PC-9 (cell line): ENCODE results near the gene RAB40B. TPM values are rescaled to one million over a fixed set of nuclear protein-coding genes. Genes with fewer than 3 reads are reported as not detected.

ENCODE experiments used
- BruUV-seq: library from RNA; stranded (reverse); fragments of 400-500 nt; replicated peaks from 2 replicates; lab custom pipeline; 2021; lab: Mats Ljungman, UMichigan
- CTCF ChIA-PET: fragments of 300-600 bp; sonication (Branson Sonifier 250); formaldehyde crosslinking; loops from one replicate; lab custom pipeline; 2022; ENCODE audit warnings: antibody characterized with exemption; lab: Charles Lee
- POLR2A ChIA-PET: fragments of 300-600 bp; sonication (Branson Sonifier 250); formaldehyde crosslinking; loops from one replicate; lab custom pipeline; 2022; ENCODE audit warnings: antibody characterized with exemption; ENCODE audit not compliant: unreplicated experiment; lab: Charles Lee
- DNase-seq, 2 experiments: peaks; one replicate each; pipeline versions ENCODE4 v3.0.0 to v3.0.0-alpha.2; 2015 to 2022; ENCODE audit warnings: mixed read lengths in 1 of 2
- H2AFZ ChIP-seq: fragments of 200-600 bp; sonication (generic); 2 replicates; pipeline ENCODE4 v1.8.1; 2017; ENCODE audit warnings: antibody characterized with exemption
- H3F3A ChIP-seq: fragments of 200-600 bp; sonication (generic); 2 replicates; pipeline ENCODE4 v1.8.1; 2017; ENCODE audit warnings: antibody characterized with exemption, mild to moderate bottlenecking, low read depth; ENCODE audit not compliant: insufficient read depth
- H3K27ac ChIP-seq: fragments of 200-600 bp; sonication (generic); 2 replicates; pipeline ENCODE4 v1.6.1; 2016; ENCODE audit warnings: mixed run types
- H3K27me3 ChIP-seq: fragments of 200-600 bp; sonication (generic); 2 replicates; pipeline ENCODE4 v1.6.1; 2016; ENCODE audit warnings: low read depth, mixed run types; ENCODE audit not compliant: insufficient read depth
- H3K36me3 ChIP-seq: fragments of 200-600 bp; sonication (generic); 2 replicates; pipeline ENCODE4 v1.6.1; 2016; ENCODE audit warnings: low read depth, mixed run types
- H3K4me1 ChIP-seq: fragments of 200-600 bp; sonication (generic); replicated peaks from 2 replicates; pipeline ENCODE4 v1.6.1; 2016; ENCODE audit warnings: mixed run types; ENCODE audit not compliant: insufficient read depth
- H3K4me2 ChIP-seq: fragments of 200-600 bp; sonication (generic); 2 replicates; pipeline ENCODE4 v1.6.1; 2017; ENCODE audit warnings: mixed run types
- H3K4me3 ChIP-seq: fragments of 200-600 bp; sonication (generic); 2 replicates; pipeline ENCODE4 v1.6.1; 2016; ENCODE audit warnings: mixed run types
- H3K79me2 ChIP-seq: fragments of 200-600 bp; sonication (generic); 2 replicates; pipeline ENCODE4 v1.6.1; 2017; ENCODE audit warnings: low read depth, mixed run types
- H3K9me2 ChIP-seq: fragments of 200-600 bp; sonication (generic); 2 replicates; pipeline ENCODE4 v1.8.1; 2017; ENCODE audit warnings: mild to moderate bottlenecking; ENCODE audit not compliant: insufficient read depth
- H3K9me3 ChIP-seq: fragments of 200-600 bp; sonication (generic); 2 replicates; pipeline ENCODE4 v1.8.1; 2016; ENCODE audit warnings: low read depth; ENCODE audit not compliant: insufficient read depth
- H4K20me1 ChIP-seq: fragments of 200-600 bp; sonication (generic); 2 replicates; pipeline ENCODE4 v1.8.1; 2017; ENCODE audit not compliant: insufficient read depth
- CTCF ChIP-seq: fragments of 200-600 bp; sonication (generic); conservative IDR thresholded peaks from 2 replicates; pipeline ENCODE4 v1.6.1; 2017; ENCODE audit warnings: mixed run types, antibody characterized with exemption, mild to moderate bottlenecking, moderate library complexity
- EZH2 ChIP-seq: fragments of 200-600 bp; sonication (generic); IDR thresholded peaks from 2 replicates; pipeline ENCODE4 v1.8.0; 2017; ENCODE audit warnings: antibody characterized with exemption, low read depth
- intact Hi-C: fragments of 100-400 bp; cut with micrococcal nuclease; formaldehyde crosslinking; loops from one replicate; pipeline ENCODE4 v1.10.0; 2022; ENCODE audit not compliant: unreplicated experiment
- total RNA-seq: library from RNA; stranded (reverse); gene quantifications from 2 replicates; pipeline ENCODE4 v1.2.3, GENCODE V29; 2021

RAB40B gene
- total RNA-seq, 1 experiment from 2014 or later = 7.9 TPM

GRCh38 chr17:82636626-82637598, 61.6 kb downstream of the RAB40B start:
- Histone ChIP-seq H3K4me1 (no peaks in the 10 kb centered on the region), H3K79me2 (peaks cover 60% of the 10 kb centered on the region), H3K36me3 (no peaks in the 10 kb centered on the region), H3K27ac (peak overlapping the region; percentile 75), H3F3A (peaks cover 7% of the 10 kb centered on the region; the same call in 1 of the 2 replicates), H4K20me1 (peaks cover 3% of the 10 kb centered on the region; the same call in 1 of the 2 replicates), H3K4me3 (no peak overlapping the region), H3K9me3 (peaks cover 8% of the 10 kb centered on the region; the same call in 1 of the 2 replicates), H3K9me2 (no peaks in the 10 kb centered on the region), H3K27me3 (no peaks in the 10 kb centered on the region), H3K4me2 (peak overlapping the region; percentile 56), H2AFZ (no peak overlapping the region)
- intact Hi-C loops = no loop called here
- CTCF ChIA-PET = interaction anchor here (0.6 kb wide), 1 partner anchor 281 kb away, joined by 3 read pairs; no protein-coding TSS in a partner anchor
- TF ChIP-seq CTCF (no peak), EZH2 (no peak)
- TSS peak; percentile 96 for BruUV-seq
- POLR2A ChIA-PET = interaction anchor here (0.6 kb wide), 1 partner anchor 534 kb away, joined by 16 read pairs; no protein-coding TSS in a partner anchor
- peak; percentile 47 to 81 for DNase-seq

GRCh38 chr17:82633343-82633742, 65.2 kb downstream of the RAB40B start:
- Histone ChIP-seq H3F3A (peaks cover 7% of the 10 kb centered on the region; the same call in 1 of the 2 replicates), H3K9me2 (no peaks in the 10 kb centered on the region), H3K9me3 (peaks cover 8% of the 10 kb centered on the region; the same call in 1 of the 2 replicates), H3K4me1 (no peaks in the 10 kb centered on the region), H3K79me2 (peaks cover 42% of the 10 kb centered on the region), H3K36me3 (0 out of 2 replicates have a peak, but pooled peaks cover 3% of the 10 kb centered on the region), H3K4me3 (no peak overlapping the region), H3K27me3 (no peaks in the 10 kb centered on the region), H4K20me1 (no peaks in the 10 kb centered on the region; the same call in 1 of the 2 replicates), H3K4me2 (no peak overlapping the region), H3K27ac (no peak overlapping the region), H2AFZ (no peak overlapping the region)
- DNase-seq = no peak
- intact Hi-C loops = no loop called here
- BruUV-seq = no TSS peak
- TF ChIP-seq EZH2 (no peak), CTCF (no peak)
- ChIA-PET POLR2A (interaction anchor here (0.7 kb wide), 1 partner anchor 1551 kb away, joined by 32 read pairs; no protein-coding TSS in a partner anchor), CTCF (no interaction called here)

GRCh38 chr17:82632451-82632850, 66.0 kb downstream of the RAB40B start:
- no peak overlapping the region for H3K27ac ChIP-seq
- H3K36me3 ChIP-seq = 0 out of 2 replicates have a peak, but pooled peaks cover 3% of the 10 kb centered on the region
- ChIA-PET CTCF (interaction anchor here (0.5 kb wide), 1 partner anchor 68 kb away, joined by 4 read pairs; no protein-coding TSS in a partner anchor), POLR2A (no interaction called here)
- DNase-seq = no peak
- H3K4me1 ChIP-seq = no peaks in the 10 kb centered on the region
- no peaks in the 10 kb centered on the region for H3K9me2 ChIP-seq
- BruUV-seq = no TSS peak
- peaks cover 6% of the 10 kb centered on the region; the same call in 1 of the 2 replicates for H3K9me3 ChIP-seq
- intact Hi-C loops = no loop called here
- no peaks in the 10 kb centered on the region; the same call in 1 of the 2 replicates for H4K20me1 ChIP-seq
- H3K4me2 ChIP-seq = no peak overlapping the region
- peaks cover 6% of the 10 kb centered on the region; the same call in 1 of the 2 replicates for H3F3A ChIP-seq
- H2AFZ ChIP-seq = no peak overlapping the region
- TF ChIP-seq CTCF (no peak), EZH2 (no peak)
- H3K27me3 ChIP-seq = no peaks in the 10 kb centered on the region
- no peak overlapping the region for H3K4me3 ChIP-seq
- peaks cover 37% of the 10 kb centered on the region for H3K79me2 ChIP-seq
